ENCODE data around the gene CYB561A3.

The CYB561A3 gene

GRCh38 chr11:61315260-61315659, 46.4 kb downstream of the CYB561A3 start:
- H3K4me3 ChIP-seq (ENCODE audit: extremely low read depth, insufficient read depth, low read length, poor library complexity, severe bottlenecking) = no peak overlapping the region
- no peaks in the 10 kb centered on the region for H3K4me1 ChIP-seq (ENCODE audit: control insufficient read depth, insufficient read depth, low read length, poor library complexity, severe bottlenecking)
- H3K9me3 ChIP-seq (ENCODE audit: control insufficient read depth, low read length) = no peaks in the 10 kb centered on the region
- H3K36me3 ChIP-seq (ENCODE audit: control insufficient read depth, insufficient read depth, low read length) = peaks cover 95% of the 10 kb centered on the region
- 100% methylated on average over 1 to 2 of the region's 2 CpGs for WGBS, 2 experiments (ENCODE audit: insufficient coverage in 2 of 2)
- no peak overlapping the region for H3K27ac ChIP-seq (ENCODE audit: low read depth, low read length, severe bottlenecking)

- Histone ChIP-seq H3K27ac (ENCODE audit: low read depth, low read length, severe bottlenecking) (no peak overlapping the region), H3K9me3 (ENCODE audit: control insufficient read depth, low read length) (no peaks in the 10 kb centered on the region), H3K4me3 (ENCODE audit: extremely low read depth, insufficient read depth, low read length, poor library complexity, severe bottlenecking) (no peak overlapping the region), H3K4me1 (ENCODE audit: control insufficient read depth, insufficient read depth, low read length, poor library complexity, severe bottlenecking) (no peaks in the 10 kb centered on the region), H3K36me3 (ENCODE audit: control insufficient read depth, insufficient read depth, low read length) (peaks cover 100% of the 10 kb centered on the region)
- 93 to 100% methylated on average over 4 to 8 of the region's 8 CpGs for WGBS, 2 experiments (ENCODE audit: insufficient coverage in 2 of 2)
Observed at GRCh38 chr11:61310749-61311148, 50.9 kb downstream of the CYB561A3 start.

GRCh38 chr11:61309739-61310138, 51.9 kb downstream of the CYB561A3 start:
- Histone ChIP-seq H3K27ac (ENCODE audit: low read depth, low read length, severe bottlenecking) (no peak overlapping the region), H3K4me1 (ENCODE audit: control insufficient read depth, insufficient read depth, low read length, poor library complexity, severe bottlenecking) (no peaks in the 10 kb centered on the region), H3K36me3 (ENCODE audit: control insufficient read depth, insufficient read depth, low read length) (peaks cover 100% of the 10 kb centered on the region), H3K4me3 (ENCODE audit: extremely low read depth, insufficient read depth, low read length, poor library complexity, severe bottlenecking) (no peak overlapping the region), H3K9me3 (ENCODE audit: control insufficient read depth, low read length) (no peaks in the 10 kb centered on the region)
- WGBS, 2 experiments (ENCODE audit: insufficient coverage in 2 of 2) = 96 to 100% methylated on average over 6 to 7 of the region's 7 CpGs

GRCh38 chr11:61309141-61309540, 52.5 kb downstream of the CYB561A3 start:
- H3K4me3 ChIP-seq (ENCODE audit: extremely low read depth, insufficient read depth, low read length, poor library complexity, severe bottlenecking) = no peak overlapping the region
- H3K27ac ChIP-seq (ENCODE audit: low read depth, low read length, severe bottlenecking) = no peak overlapping the region
- no peaks in the 10 kb centered on the region for H3K4me1 ChIP-seq (ENCODE audit: control insufficient read depth, insufficient read depth, low read length, poor library complexity, severe bottlenecking)
- H3K9me3 ChIP-seq (ENCODE audit: control insufficient read depth, low read length) = no peaks in the 10 kb centered on the region
- 84 to 95% methylated on average over 2 of the region's 4 CpGs for WGBS, 2 experiments (ENCODE audit: insufficient coverage in 2 of 2)
- peaks cover 99% of the 10 kb centered on the region for H3K36me3 ChIP-seq (ENCODE audit: control insufficient read depth, insufficient read depth, low read length)

- no peak overlapping the region for H3K4me3 ChIP-seq (ENCODE audit: extremely low read depth, insufficient read depth, low read length, poor library complexity, severe bottlenecking)
- H3K4me1 ChIP-seq (ENCODE audit: control insufficient read depth, insufficient read depth, low read length, poor library complexity, severe bottlenecking) = no peaks in the 10 kb centered on the region
- 89 to 100% methylated on average over 1 of the region's 1 CpG for WGBS, 2 experiments (ENCODE audit: insufficient coverage in 2 of 2)
- peaks cover 99% of the 10 kb centered on the region for H3K36me3 ChIP-seq (ENCODE audit: control insufficient read depth, insufficient read depth, low read length)
- no peak overlapping the region for H3K27ac ChIP-seq (ENCODE audit: low read depth, low read length, severe bottlenecking)
- H3K9me3 ChIP-seq (ENCODE audit: control insufficient read depth, low read length) = no peaks in the 10 kb centered on the region
Observed at GRCh38 chr11:61307354-61307753, 54.3 kb downstream of the CYB561A3 start.

- H3K36me3 ChIP-seq (ENCODE audit: control insufficient read depth, insufficient read depth, low read length) = peaks cover 99% of the 10 kb centered on the region
- H3K27ac ChIP-seq (ENCODE audit: low read depth, low read length, severe bottlenecking) = no peak overlapping the region
- no peaks in the 10 kb centered on the region for H3K9me3 ChIP-seq (ENCODE audit: control insufficient read depth, low read length)
- no peaks in the 10 kb centered on the region for H3K4me1 ChIP-seq (ENCODE audit: control insufficient read depth, insufficient read depth, low read length, poor library complexity, severe bottlenecking)
- 90 to 92% methylated on average over 1 of the region's 1 CpG for WGBS, 2 experiments (ENCODE audit: insufficient coverage in 2 of 2)
- no peak overlapping the region for H3K4me3 ChIP-seq (ENCODE audit: extremely low read depth, insufficient read depth, low read length, poor library complexity, severe bottlenecking)
Observed at GRCh38 chr11:61306221-61306620, 55.5 kb downstream of the CYB561A3 start.

- H3K27ac ChIP-seq (ENCODE audit: low read depth, low read length, severe bottlenecking) = no peak overlapping the region
- H3K36me3 ChIP-seq (ENCODE audit: control insufficient read depth, insufficient read depth, low read length) = peaks cover 99% of the 10 kb centered on the region
- 95 to 100% methylated on average over 4 to 7 of the region's 7 CpGs for WGBS, 2 experiments (ENCODE audit: insufficient coverage in 2 of 2)
- no peaks in the 10 kb centered on the region for H3K9me3 ChIP-seq (ENCODE audit: control insufficient read depth, low read length)
- no peaks in the 10 kb centered on the region for H3K4me1 ChIP-seq (ENCODE audit: control insufficient read depth, insufficient read depth, low read length, poor library complexity, severe bottlenecking)
- H3K4me3 ChIP-seq (ENCODE audit: extremely low read depth, insufficient read depth, low read length, poor library complexity, severe bottlenecking) = no peak overlapping the region
Observed at GRCh38 chr11:61305417-61305816, 56.3 kb downstream of the CYB561A3 start.

GRCh38 chr11:61303725-61304124, 58.0 kb downstream of the CYB561A3 start:
- no peaks in the 10 kb centered on the region for H3K9me3 ChIP-seq (ENCODE audit: control insufficient read depth, low read length)
- 97 to 100% methylated on average over 4 of the region's 9 CpGs for WGBS, 2 experiments (ENCODE audit: insufficient coverage in 2 of 2)
- H3K4me3 ChIP-seq (ENCODE audit: extremely low read depth, insufficient read depth, low read length, poor library complexity, severe bottlenecking) = no peak overlapping the region
- peaks cover 97% of the 10 kb centered on the region for H3K36me3 ChIP-seq (ENCODE audit: control insufficient read depth, insufficient read depth, low read length)
- no peak overlapping the region for H3K27ac ChIP-seq (ENCODE audit: low read depth, low read length, severe bottlenecking)
- H3K4me1 ChIP-seq (ENCODE audit: control insufficient read depth, insufficient read depth, low read length, poor library complexity, severe bottlenecking) = no peaks in the 10 kb centered on the region

- WGBS, 2 experiments (ENCODE audit: insufficient coverage in 2 of 2) = 95 to 96% methylated on average over 11 to 13 of the region's 13 CpGs
- Histone ChIP-seq H3K27ac (ENCODE audit: low read depth, low read length, severe bottlenecking) (no peak overlapping the region), H3K4me3 (ENCODE audit: extremely low read depth, insufficient read depth, low read length, poor library complexity, severe bottlenecking) (no peak overlapping the region), H3K4me1 (ENCODE audit: control insufficient read depth, insufficient read depth, low read length, poor library complexity, severe bottlenecking) (peaks cover 8% of the 10 kb centered on the region), H3K36me3 (ENCODE audit: control insufficient read depth, insufficient read depth, low read length) (peaks cover 93% of the 10 kb centered on the region), H3K9me3 (ENCODE audit: control insufficient read depth, low read length) (no peaks in the 10 kb centered on the region)
Observed at GRCh38 chr11:61302550-61302949, 59.1 kb downstream of the CYB561A3 start.

Data from mesodermal cell (in vitro differentiated cells).